ENCODE data around the gene CREBZF.
"Not testable (repeated sequence)": the region's sequence is repeated elsewhere in the genome, so short reads cannot be mapped to it uniquely, and the experiment has no call there.

Gene CREBZF

DNA sequence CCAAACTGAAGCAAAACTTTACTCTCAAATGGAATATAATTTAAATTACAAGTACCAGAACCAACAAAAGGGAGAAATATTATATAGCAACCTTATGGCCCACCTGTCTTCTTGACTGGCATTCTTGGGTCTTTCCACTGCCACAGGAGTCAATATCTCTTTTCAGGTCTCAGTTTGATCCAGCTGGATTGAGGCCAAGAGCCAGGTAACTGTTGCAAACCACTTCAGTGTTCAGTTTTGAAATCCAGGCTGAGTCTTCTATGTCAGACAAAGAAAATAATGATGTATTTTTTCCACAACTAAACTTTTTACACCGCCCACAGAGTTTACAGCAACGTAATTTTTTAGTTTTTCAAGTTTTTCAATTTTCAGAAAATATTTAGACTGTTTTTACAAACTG is 38.4 kb downstream of the CREBZF start:
- no peak for DNase-seq (ENCODE audit: low spot score)

DNA sequence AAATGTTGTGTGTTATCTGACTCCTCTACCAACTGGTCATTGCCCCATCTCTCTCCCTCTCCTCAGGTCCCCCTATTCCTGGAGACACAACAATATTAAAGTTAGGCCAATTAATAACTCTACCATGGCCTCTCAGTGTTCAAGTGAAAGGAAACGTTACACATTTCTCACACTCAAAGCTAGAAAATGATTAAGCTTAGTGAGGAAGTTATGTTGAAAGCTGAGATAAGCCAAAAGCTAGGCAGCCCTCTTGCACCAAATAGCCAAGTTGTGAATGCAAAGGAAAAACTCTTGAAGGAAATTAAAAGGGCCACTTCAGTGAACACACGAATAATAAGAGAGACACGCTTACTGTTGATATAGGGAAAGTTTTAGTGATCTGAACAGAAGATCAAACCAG is 44.7 kb downstream of the CREBZF start:
- no peak for DNase-seq (ENCODE audit: low spot score)

DNA sequence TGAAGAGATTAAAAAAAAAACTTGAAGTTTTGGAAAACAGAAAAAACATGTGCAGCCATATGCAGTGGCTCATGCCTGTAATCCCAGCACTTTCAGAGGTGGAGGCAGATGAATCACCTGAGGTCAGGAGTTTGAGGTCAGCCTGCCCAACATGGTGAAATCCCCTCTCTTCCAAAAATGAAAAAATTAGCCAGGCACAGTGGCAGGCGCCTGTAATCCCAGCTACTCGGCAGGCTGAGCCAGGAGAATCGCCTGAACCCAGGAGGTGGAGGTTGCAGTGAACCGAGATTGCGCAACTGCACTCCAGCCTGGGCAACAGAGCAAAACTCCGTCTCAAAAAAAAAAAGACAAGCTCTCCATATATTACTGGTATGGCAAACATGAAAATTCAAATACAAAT is 45.4 kb downstream of the CREBZF start:
- no peak for DNase-seq (ENCODE audit: low spot score)

DNA sequence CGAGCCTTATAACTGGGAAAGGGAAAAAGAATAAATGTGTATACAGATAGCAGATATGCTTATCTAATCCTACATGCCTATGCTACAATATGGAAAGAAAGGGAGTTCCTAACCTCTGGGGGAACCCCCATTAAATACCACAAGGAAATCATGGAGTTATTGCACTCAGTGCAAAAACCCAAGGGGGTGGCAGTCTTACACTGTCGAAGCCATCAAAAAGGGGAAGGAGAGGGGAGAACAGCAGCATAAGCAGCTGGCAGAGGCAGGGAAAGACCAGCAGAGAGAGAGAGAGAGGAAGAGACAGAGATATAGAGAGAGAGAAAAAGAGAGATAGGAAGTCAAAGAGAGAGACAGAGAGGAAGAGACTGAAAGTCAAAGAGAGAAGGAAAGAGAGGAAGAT is 53.3 kb downstream of the CREBZF start:
- not testable (repeated sequence) for DNase-seq (ENCODE audit: low spot score)

All from germinal center (tissue), 1 donor.